H1 (cell line): ENCODE measurements around the gene WDR64. TPM values are rescaled to one million over a fixed set of nuclear protein-coding genes. Genes with fewer than 3 reads are reported as not detected.

ENCODE experiments used
- CTCF ChIA-PET: fragments of 300-600 bp; sonication (Branson Sonifier 250); formaldehyde crosslinking; loops from one replicate; lab custom pipeline; 2021; ENCODE audit not compliant: partially characterized antibody; lab: Charles Lee
- POLR2A ChIA-PET: fragments of 300-600 bp; sonication (Branson Sonifier 250); formaldehyde crosslinking; loops from one replicate; lab custom pipeline; 2021; ENCODE audit warnings: inconsistent platforms; ENCODE audit not compliant: partially characterized antibody; lab: Charles Lee
- DNase-seq, 2 experiments: peaks; one replicate each; pipeline versions ENCODE4 v3.0.0 to v3.0.0-alpha.2; 2010 to 2022; ENCODE audit warnings: low spot score in 2 of 2, low read depth in 1 of 2, mixed read lengths in 1 of 2
- FAIRE-seq: peaks from 2 replicates; lab custom pipeline; 2011; peaks lifted over from hg19 to GRCh38; lab: Jason Lieb, UNC
- H2AFZ ChIP-seq: 2 replicates; pipeline ENCODE4 v1.8.1; 2012; ENCODE audit warnings: low read length, inconsistent platforms
- H2AK5ac ChIP-seq: 2 replicates; pipeline ENCODE4 v1.6.1; 2013; ENCODE audit warnings: low read depth, low read length
- H2BK120ac ChIP-seq: replicated peaks from 2 replicates; pipeline ENCODE3; 2013; ENCODE audit warnings: low read depth, low read length, inconsistent platforms
- H2BK12ac ChIP-seq: 2 replicates; pipeline ENCODE4 v1.6.1; 2013; ENCODE audit warnings: low read depth, low read length
- H2BK15ac ChIP-seq: 2 replicates; pipeline ENCODE4 v1.6.1; 2013; ENCODE audit warnings: low read length
- H2BK20ac ChIP-seq: 2 replicates; pipeline ENCODE4 v1.6.1; 2013; ENCODE audit warnings: low read length
- H2BK5ac ChIP-seq: 2 replicates; pipeline ENCODE4 v1.6.1; 2013; ENCODE audit warnings: low read depth, low read length
- H3K14ac ChIP-seq: 2 replicates; pipeline ENCODE4 v1.6.1; 2013; ENCODE audit warnings: inconsistent platforms; ENCODE audit not compliant: insufficient read length
- H3K18ac ChIP-seq: 2 replicates; pipeline ENCODE4 v1.6.1; 2013; ENCODE audit warnings: low read length; ENCODE audit errors: extremely low read depth
- H3K23ac ChIP-seq: 2 replicates; pipeline ENCODE4 v1.6.1; 2013; ENCODE audit warnings: inconsistent platforms; ENCODE audit not compliant: insufficient read length
- H3K23me2 ChIP-seq: 2 replicates; pipeline ENCODE4 v1.6.1; 2013; ENCODE audit warnings: low read depth, low read length
- H3K27ac ChIP-seq: 2 replicates; pipeline ENCODE4 v1.6.1; 2011; ENCODE audit warnings: low read depth, low read length, inconsistent platforms
- H3K27me3 ChIP-seq, 4 experiments: replicated peaks in 1 of 4; 1 replicate in 1 of 4; 2 replicates in 3 of 4; pipeline versions ENCODE4 v1.6.1 to v1.8.1; 2011 to 2013; ENCODE audit warnings: low read length in 3 of 4, mild to moderate bottlenecking in 3 of 4, inconsistent platforms in 2 of 4, mixed read lengths in 2 of 4, moderate library complexity in 1 of 4; ENCODE audit not compliant: control insufficient read depth in 3 of 4, insufficient read depth in 3 of 4; ENCODE audit errors: extremely low read depth in 1 of 4
- H3K36me3 ChIP-seq, 4 experiments: 2 replicates each; pipeline versions ENCODE4 v1.6.1 to v1.8.1; 2011 to 2013; ENCODE audit warnings: mild to moderate bottlenecking in 4 of 4, low read length in 3 of 4, moderate library complexity in 2 of 4, control low read depth in 1 of 4, inconsistent platforms in 1 of 4; ENCODE audit not compliant: insufficient read depth in 4 of 4, control insufficient read depth in 2 of 4
- H3K4ac ChIP-seq: replicated peaks from 2 replicates; pipeline ENCODE3; 2013; ENCODE audit warnings: low read length, low read depth, mixed read lengths, inconsistent platforms; ENCODE audit not compliant: insufficient read length
- H3K4me1 ChIP-seq, 4 experiments: replicated peaks in 1 of 4; 1 replicate in 1 of 4; 2 replicates in 3 of 4; pipeline versions ENCODE4 v1.6.1 to v1.8.1; 2011 to 2013; ENCODE audit warnings: low read length in 3 of 4, inconsistent platforms in 2 of 4, mixed read lengths in 1 of 4; ENCODE audit not compliant: insufficient read depth in 4 of 4, control insufficient read depth in 3 of 4
- H3K4me2 ChIP-seq, 2 experiments: 2 replicates each; pipeline versions ENCODE4 v1.6.1 to v1.8.1; 2011 to 2013; ENCODE audit warnings: low read depth in 2 of 2, low read length in 2 of 2, control low read depth in 1 of 2, inconsistent platforms in 1 of 2, mild to moderate bottlenecking in 1 of 2; ENCODE audit not compliant: insufficient read depth in 1 of 2
- H3K4me3 ChIP-seq, 4 experiments: fragments of 200-600, 300-600 bp in 1 of 4; sonication (generic), shearing (Covaris generic), sonication (Bioruptor Twin) in 1 of 4; 2 replicates each; pipeline versions ENCODE4 v1.5.1 to v1.8.1; 2011 to 2016; ENCODE audit warnings: low read length in 4 of 4, low read depth in 3 of 4, control low read depth in 2 of 4, inconsistent platforms in 2 of 4, mild to moderate bottlenecking in 2 of 4, mixed read lengths in 1 of 4, moderate library complexity in 1 of 4; ENCODE audit not compliant: insufficient read depth in 2 of 4; ENCODE audit errors: extremely low read depth in 1 of 4
- H3K56ac ChIP-seq: replicated peaks from 2 replicates; pipeline ENCODE3; 2013; ENCODE audit warnings: low read depth, mild to moderate bottlenecking, mixed read lengths, low read length, inconsistent platforms; ENCODE audit not compliant: insufficient read length
- H3K79me1 ChIP-seq: 2 replicates; pipeline ENCODE4 v1.6.1; 2013; ENCODE audit warnings: low read depth, low read length, control low read depth
- H3K79me2 ChIP-seq, 2 experiments: 2 replicates each; pipeline versions ENCODE4 v1.6.1 to v1.8.1; 2012 to 2013; ENCODE audit warnings: low read length in 2 of 2, mild to moderate bottlenecking in 2 of 2, inconsistent platforms in 1 of 2; ENCODE audit not compliant: insufficient read depth in 2 of 2, control insufficient read depth in 1 of 2
- H3K9ac ChIP-seq, 4 experiments: replicated peaks in 1 of 4; 1 replicate in 1 of 4; 2 replicates in 3 of 4; pipeline versions ENCODE4 v1.6.1 to v1.8.1; 2011 to 2013; ENCODE audit warnings: low read depth in 3 of 4, low read length in 3 of 4, control low read depth in 2 of 4, mild to moderate bottlenecking in 2 of 4, moderate library complexity in 2 of 4, inconsistent platforms in 1 of 4; ENCODE audit errors: extremely low read depth in 1 of 4
- H3K9me3 ChIP-seq, 2 experiments: 2 replicates each; pipeline versions ENCODE4 v1.6.1 to v1.8.1; 2012 to 2013; ENCODE audit warnings: mild to moderate bottlenecking in 2 of 2, moderate library complexity in 2 of 2, control low read depth in 1 of 2, inconsistent platforms in 1 of 2, low read depth in 1 of 2, low read length in 1 of 2, mixed read lengths in 1 of 2; ENCODE audit not compliant: insufficient read depth in 2 of 2
- H4K20me1 ChIP-seq, 2 experiments: replicated peaks in 1 of 2; 2 replicates each; pipeline versions ENCODE3 to v1.8.1; 2011 to 2013; ENCODE audit warnings: inconsistent platforms in 2 of 2, low read length in 2 of 2, mild to moderate bottlenecking in 1 of 2; ENCODE audit not compliant: insufficient read depth in 2 of 2, control insufficient read depth in 1 of 2
- H4K5ac ChIP-seq: 2 replicates; pipeline ENCODE4 v1.6.1; 2013; ENCODE audit warnings: low read length, low read depth, mixed read lengths, inconsistent platforms; ENCODE audit not compliant: insufficient read length
- H4K8ac ChIP-seq: 2 replicates; pipeline ENCODE4 v1.8.0; 2013; ENCODE audit warnings: mild to moderate bottlenecking, moderate library complexity, low read length, inconsistent platforms; ENCODE audit not compliant: insufficient read depth; ENCODE audit errors: extremely low read depth
- H4K91ac ChIP-seq: replicated peaks from 2 replicates; pipeline ENCODE3; 2013; ENCODE audit warnings: low read length, mixed read lengths, inconsistent platforms; ENCODE audit not compliant: insufficient read length
- SP1 ChIP-seq: IDR thresholded peaks from 2 replicates; pipeline ENCODE4 v1.6.1; 2011; ENCODE audit warnings: low read depth, low read length
- WGBS, 2 experiments: shearing (Covaris generic) in 1 of 2; methylation state at CpG; one replicate each; pipeline versions ENCODE4 v1.1.6 to v1.1.7; 2013 to 2015; ENCODE audit warnings: low lambda C conversion rate in 2 of 2, mixed read lengths in 2 of 2, inconsistent platforms in 1 of 2, low coverage in 1 of 2, missing lambda C conversion rate in 1 of 2; ENCODE audit not compliant: insufficient replicate concordance in 2 of 2, insufficient coverage in 1 of 2, insufficient read length in 1 of 2; ENCODE audit errors: extremely low coverage in 1 of 2, missing lambda C conversion rate in 1 of 2; 5-methylcytosine and 5-hydroxymethylcytosine counted together
- polyA plus RNA-seq, 7 experiments: library from polyadenylated mRNA; depleted of rRNA in 3 of 7; stranded (reverse) in 5 of 7; unstranded in 2 of 7; fragments of >200 nt in 5 of 7; fragments of 200-250 nt in 2 of 7; gene quantifications; 1 replicate in 5 of 7; 2 replicates in 1 of 7; 4 replicates in 1 of 7; pipeline versions ENCODE4 v1.2.1 to v1.2.3, GENCODE V29; 2011 to 2013; ENCODE audit warnings: missing spikeins in 2 of 7, mixed read lengths in 2 of 7
- total RNA-seq: library from RNA; stranded (reverse); fragmentation: NEBNext Ultra II Directional; extraction: Animal tissue kit (Norgen Biotek cat#: 25700); gene quantifications from 2 replicates; pipeline ENCODE4 v1.2.1, GENCODE V29; 2021

WDR64 gene
- total and polyA plus RNA-seq, 2 of the 8 experiments (the other 6 are each of a cell fraction or from before 2014, with no cell fraction given): 0.02 TPM; not detected in 1

GRCh38 chr1:241813768-241814320 is 161.8 kb downstream of the WDR64 start:
- WGBS, 2 experiments: 84% methylated on average over 8 of the region's 8 CpGs; no CpG with 5 or more reads in 1 of the 2 experiments
- CTCF ChIA-PET: no interaction called here
- no peak overlapping the region for H4K8ac ChIP-seq
- POLR2A ChIA-PET: no interaction called here
- no peak overlapping the region for H2BK20ac ChIP-seq
- no peak overlapping the region for H3K4me2 ChIP-seq
- H2BK12ac ChIP-seq: no peak overlapping the region
- no peaks in the 10 kb centered on the region for H3K9me3 ChIP-seq
- no peak overlapping the region for H3K27ac ChIP-seq
- H2AK5ac ChIP-seq: no peak overlapping the region
- H2BK15ac ChIP-seq: no peak overlapping the region
- H2BK120ac ChIP-seq: no peak overlapping the region
- H3K4me3 ChIP-seq: no peak overlapping the region
- H3K4ac ChIP-seq: no peak overlapping the region
- H2BK5ac ChIP-seq: no peak overlapping the region
- H3K79me1 ChIP-seq: no peaks in the 10 kb centered on the region
- FAIRE-seq (no peak), DNase-seq (no peak)
- no peak overlapping the region for H4K5ac ChIP-seq
- H3K56ac ChIP-seq: no peak overlapping the region
- H4K91ac ChIP-seq: no peak overlapping the region
- no peaks in the 10 kb centered on the region for H3K79me2 ChIP-seq
- H3K18ac ChIP-seq: no peak overlapping the region
- H2AFZ ChIP-seq: no peak overlapping the region
- no peaks in the 10 kb centered on the region for H4K20me1 ChIP-seq
- no peaks in the 10 kb centered on the region for H3K36me3 ChIP-seq
- H3K4me1 ChIP-seq: no peaks in the 10 kb centered on the region
- no peak overlapping the region for H3K9ac ChIP-seq
- H3K23ac ChIP-seq: no peak overlapping the region
- H3K14ac ChIP-seq: no peak overlapping the region
- H3K23me2 ChIP-seq: no peaks in the 10 kb centered on the region
- no peaks in the 10 kb centered on the region for H3K27me3 ChIP-seq
- TF ChIP-seq SP1: no peak
